Measurements from ENCODE around the gene RBMX2.

Gene RBMX2

DNA sequence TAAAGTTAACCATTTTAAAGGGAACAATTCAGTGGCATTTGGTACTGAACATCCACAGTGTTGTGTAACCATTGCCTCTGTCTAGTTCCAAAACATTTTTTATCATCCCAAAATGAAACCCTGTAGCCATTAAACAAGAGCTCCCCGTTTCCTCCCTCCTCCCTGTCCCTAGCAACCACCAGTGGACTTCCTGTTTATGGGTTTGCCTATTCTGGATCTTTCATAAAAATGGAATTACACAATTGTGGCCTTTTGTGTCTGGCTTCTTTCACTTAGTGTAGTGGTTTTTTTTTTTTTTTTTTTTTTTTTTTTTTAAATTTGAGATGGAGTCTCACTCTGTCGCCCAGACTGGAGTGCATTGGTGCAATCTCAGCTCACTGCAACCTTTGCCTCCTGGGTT is 11.6 kb downstream of the RBMX2 start:
- ChIA-PET POLR2A (no interaction called here), CTCF (interaction anchor here (0.5 to 1.1 kb wide), 2 partner anchors 13 to 458 kb away, joined by 3 read pairs; no protein-coding TSS in a partner anchor)
- no peak overlapping the region for H3K4me3 ChIP-seq (ENCODE audit: low read depth, low read length)
- no peak for TF ChIP-seq ZNF169 (tag by site-specific recombination; IDR thresholded peaks at IDR 0.05)
- TF ChIP-seq, protein P1, sequence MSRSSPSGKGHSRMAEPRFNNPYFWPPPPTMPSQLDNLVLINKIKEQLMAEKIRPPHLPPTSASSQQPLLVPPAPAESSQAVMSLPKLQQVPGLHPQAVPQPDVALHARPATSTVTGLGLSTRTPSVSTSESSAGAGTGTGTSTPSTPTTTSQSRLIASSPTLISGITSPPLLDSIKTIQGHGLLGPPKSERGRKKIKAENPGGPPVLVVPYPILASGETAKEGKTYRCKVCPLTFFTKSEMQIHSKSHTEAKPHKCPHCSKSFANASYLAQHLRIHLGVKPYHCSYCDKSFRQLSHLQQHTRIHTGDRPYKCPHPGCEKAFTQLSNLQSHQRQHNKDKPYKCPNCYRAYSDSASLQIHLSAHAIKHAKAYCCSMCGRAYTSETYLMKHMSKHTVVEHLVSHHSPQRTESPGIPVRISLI (tag by site-specific recombination; IDR thresholded peaks at IDR 0.05), result peak; percentile 67; the same call in 1 of the 2 replicates
- TF ChIP-seq BCL11B (tag by site-specific recombination; IDR thresholded peaks at IDR 0.05; ENCODE audit: low read depth), result no peak
- no peaks in the 10 kb centered on the region for H3K4me1 ChIP-seq (ENCODE audit: control insufficient read depth, insufficient read depth, low read length)
- H3K9me3 ChIP-seq (ENCODE audit: control insufficient read depth, insufficient read depth, low read depth, low read length), result no peaks in the 10 kb centered on the region; the same call in 1 of the 2 replicates
- no peak overlapping the region for H3K27ac ChIP-seq (ENCODE audit: extremely low read depth, low read depth, low read length)
- peaks cover 16 to 52% of the 10 kb centered on the region in 2 experiments for H3K36me3 ChIP-seq (ENCODE audit: control insufficient read depth in 2 of 2, insufficient read depth in 1 of 2, low read length in 2 of 2)

DNA sequence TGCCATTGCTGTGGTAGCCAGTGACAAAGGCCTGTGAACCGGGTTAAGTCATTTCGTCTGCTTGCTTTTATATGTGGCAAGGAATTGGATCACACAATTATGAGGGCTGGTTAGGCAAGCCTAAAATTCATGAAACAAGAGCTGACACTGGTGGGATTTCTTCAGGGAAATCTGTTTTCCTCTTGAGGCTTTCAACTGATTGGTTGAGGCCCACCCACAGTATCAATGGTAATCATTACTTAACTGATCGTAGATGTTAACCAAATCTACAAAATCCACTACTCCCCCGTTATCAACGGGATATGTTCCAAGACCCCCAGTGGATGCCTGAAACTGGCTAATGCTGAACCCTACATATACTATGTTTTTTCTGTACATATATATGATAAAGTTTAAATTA is 13.0 kb downstream of the RBMX2 start:
- CTCF ChIA-PET, result no interaction called here

DNA sequence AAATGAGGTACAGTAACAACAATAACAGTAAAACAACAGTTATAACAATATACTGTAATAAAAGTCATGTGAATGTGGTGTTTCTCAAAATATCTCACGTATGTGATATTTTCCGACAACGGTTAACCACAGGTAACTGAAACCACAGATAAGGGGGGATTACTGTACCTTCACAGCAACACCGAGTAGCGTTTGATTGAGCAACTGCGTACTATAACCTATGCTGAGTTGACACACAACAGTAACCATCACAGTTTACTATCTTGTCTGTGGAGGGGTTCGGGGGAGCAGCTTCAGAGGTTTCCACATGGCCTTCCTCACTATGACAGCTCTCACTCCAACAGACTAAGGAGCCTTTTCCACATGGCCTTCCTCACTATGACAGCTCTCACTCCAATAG is 13.4 kb downstream of the RBMX2 start:
- H3K27ac ChIP-seq (ENCODE audit: extremely low read depth, low read depth, low read length), result no peak overlapping the region
- ChIA-PET POLR2A (interaction anchor here (1.1 kb wide), 1 partner anchor 13 kb away, joined by 3 read pairs; no protein-coding TSS in a partner anchor), CTCF (no interaction called here)
- TF ChIP-seq ZNF239 (tag by site-specific recombination; IDR thresholded peaks at IDR 0.05) (no peak), ZNF624 (tag by site-specific recombination; IDR thresholded peaks at IDR 0.05) (no peak), ZNF121 (tag by site-specific recombination; IDR thresholded peaks at IDR 0.05) (no peak), ZNF394 (tag by site-specific recombination; IDR thresholded peaks at IDR 0.05; ENCODE audit: borderline replicate concordance) (no peak), SCRT1 (tag by site-specific recombination; IDR thresholded peaks at IDR 0.05; ENCODE audit: borderline replicate concordance) (no peak), ZNF610 (tag by site-specific recombination; IDR thresholded peaks at IDR 0.05; ENCODE audit: borderline replicate concordance) (no peak)
- TF ChIP-seq, protein P2, sequence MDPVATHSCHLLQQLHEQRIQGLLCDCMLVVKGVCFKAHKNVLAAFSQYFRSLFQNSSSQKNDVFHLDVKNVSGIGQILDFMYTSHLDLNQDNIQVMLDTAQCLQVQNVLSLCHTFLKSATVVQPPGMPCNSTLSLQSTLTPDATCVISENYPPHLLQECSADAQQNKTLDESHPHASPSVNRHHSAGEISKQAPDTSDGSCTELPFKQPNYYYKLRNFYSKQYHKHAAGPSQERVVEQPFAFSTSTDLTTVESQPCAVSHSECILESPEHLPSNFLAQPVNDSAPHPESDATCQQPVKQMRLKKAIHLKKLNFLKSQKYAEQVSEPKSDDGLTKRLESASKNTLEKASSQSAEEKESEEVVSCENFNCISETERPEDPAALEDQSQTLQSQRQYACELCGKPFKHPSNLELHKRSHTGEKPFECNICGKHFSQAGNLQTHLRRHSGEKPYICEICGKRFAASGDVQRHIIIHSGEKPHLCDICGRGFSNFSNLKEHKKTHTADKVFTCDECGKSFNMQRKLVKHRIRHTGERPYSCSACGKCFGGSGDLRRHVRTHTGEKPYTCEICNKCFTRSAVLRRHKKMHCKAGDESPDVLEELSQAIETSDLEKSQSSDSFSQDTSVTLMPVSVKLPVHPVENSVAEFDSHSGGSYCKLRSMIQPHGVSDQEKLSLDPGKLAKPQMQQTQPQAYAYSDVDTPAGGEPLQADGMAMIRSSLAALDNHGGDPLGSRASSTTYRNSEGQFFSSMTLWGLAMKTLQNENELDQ (tag by site-specific recombination; IDR thresholded peaks at IDR 0.05; ENCODE audit: low read depth), result no peak
- TF ChIP-seq, protein P3, sequence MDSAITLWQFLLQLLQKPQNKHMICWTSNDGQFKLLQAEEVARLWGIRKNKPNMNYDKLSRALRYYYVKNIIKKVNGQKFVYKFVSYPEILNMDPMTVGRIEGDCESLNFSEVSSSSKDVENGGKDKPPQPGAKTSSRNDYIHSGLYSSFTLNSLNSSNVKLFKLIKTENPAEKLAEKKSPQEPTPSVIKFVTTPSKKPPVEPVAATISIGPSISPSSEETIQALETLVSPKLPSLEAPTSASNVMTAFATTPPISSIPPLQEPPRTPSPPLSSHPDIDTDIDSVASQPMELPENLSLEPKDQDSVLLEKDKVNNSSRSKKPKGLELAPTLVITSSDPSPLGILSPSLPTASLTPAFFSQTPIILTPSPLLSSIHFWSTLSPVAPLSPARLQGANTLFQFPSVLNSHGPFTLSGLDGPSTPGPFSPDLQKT (IDR thresholded peaks at IDR 0.05; ENCODE audit: borderline replicate concordance, low read depth, low read length), result no peak
- H3K36me3 ChIP-seq (ENCODE audit: control insufficient read depth in 2 of 2, insufficient read depth in 1 of 2, low read length in 2 of 2), result peaks cover 16 to 38% of the 10 kb centered on the region in 2 experiments; a peak in 2 of 3 replicates
- H3K4me3 ChIP-seq (ENCODE audit: low read depth, low read length), result no peak overlapping the region
- H3K9me3 ChIP-seq (ENCODE audit: control insufficient read depth, insufficient read depth, low read depth, low read length), result no peaks in the 10 kb centered on the region
- H3K4me1 ChIP-seq (ENCODE audit: control insufficient read depth, insufficient read depth, low read length), result no peaks in the 10 kb centered on the region

More for the DNA sequence above, 13.0 kb downstream of the RBMX2 start:
- TF ChIP-seq, protein P4, sequence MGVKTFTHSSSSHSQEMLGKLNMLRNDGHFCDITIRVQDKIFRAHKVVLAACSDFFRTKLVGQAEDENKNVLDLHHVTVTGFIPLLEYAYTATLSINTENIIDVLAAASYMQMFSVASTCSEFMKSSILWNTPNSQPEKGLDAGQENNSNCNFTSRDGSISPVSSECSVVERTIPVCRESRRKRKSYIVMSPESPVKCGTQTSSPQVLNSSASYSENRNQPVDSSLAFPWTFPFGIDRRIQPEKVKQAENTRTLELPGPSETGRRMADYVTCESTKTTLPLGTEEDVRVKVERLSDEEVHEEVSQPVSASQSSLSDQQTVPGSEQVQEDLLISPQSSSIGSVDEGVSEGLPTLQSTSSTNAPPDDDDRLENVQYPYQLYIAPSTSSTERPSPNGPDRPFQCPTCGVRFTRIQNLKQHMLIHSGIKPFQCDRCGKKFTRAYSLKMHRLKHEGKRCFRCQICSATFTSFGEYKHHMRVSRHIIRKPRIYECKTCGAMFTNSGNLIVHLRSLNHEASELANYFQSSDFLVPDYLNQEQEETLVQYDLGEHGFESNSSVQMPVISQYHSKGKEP (tag by site-specific recombination; IDR thresholded peaks at IDR 0.05), result no peak
- peak; percentile 89 for TF ChIP-seq ZNF10 (tag by site-specific recombination; IDR thresholded peaks at IDR 0.05)
- no peaks in the 10 kb centered on the region for H3K4me1 ChIP-seq (ENCODE audit: control insufficient read depth, insufficient read depth, low read length)
- no peak overlapping the region for H3K27ac ChIP-seq (ENCODE audit: extremely low read depth, low read depth, low read length)
- POLR2A ChIA-PET, result interaction anchor here (1.1 kb wide), 1 partner anchor 13 kb away, joined by 3 read pairs; no protein-coding TSS in a partner anchor
- H3K4me3 ChIP-seq (ENCODE audit: low read depth, low read length), result no peak overlapping the region
- no peaks in the 10 kb centered on the region; the same call in 1 of the 2 replicates for H3K9me3 ChIP-seq (ENCODE audit: control insufficient read depth, insufficient read depth, low read depth, low read length)
- peaks cover 16 to 41% of the 10 kb centered on the region in 2 experiments; a peak in 2 of 3 replicates for H3K36me3 ChIP-seq (ENCODE audit: control insufficient read depth in 2 of 2, insufficient read depth in 1 of 2, low read length in 2 of 2)
